Retina (tissue), 1 donor: ENCODE measurements around the gene TAMALIN.

Experiments used
- DNase-seq: peaks from one replicate; pipeline ENCODE4 v3.0.0-alpha.2; 2016

The TAMALIN gene

GRCh38 chr12:51985154-51985835 is 21.5 kb upstream of the TAMALIN start:
- DNase-seq, result no peak

- DNase-seq, result no peak
Measured at GRCh38 chr12:51986834-51987233, 19.9 kb upstream of the TAMALIN start.

- DNase-seq, result no peak
Measured at GRCh38 chr12:51992246-51992645, 14.5 kb upstream of the TAMALIN start.

GRCh38 chr12:51994539-51994820 is 12.3 kb upstream of the TAMALIN start:
- DNase-seq, result no peak

GRCh38 chr12:51994959-51995358 is 11.8 kb upstream of the TAMALIN start:
- DNase-seq, result no peak

GRCh38 chr12:51997136-51997535 is 9.6 kb upstream of the TAMALIN start:
- no peak for DNase-seq

GRCh38 chr12:52003016-52003550 is 3.7 kb upstream of the TAMALIN start:
- no peak for DNase-seq

- no peak for DNase-seq
Measured at GRCh38 chr12:52003591-52003990, 3.2 kb upstream of the TAMALIN start.

GRCh38 chr12:52004042-52004648 is 2.6 kb upstream of the TAMALIN start:
- DNase-seq, result peak; percentile 55

- DNase-seq, result no peak
Measured at GRCh38 chr12:52005218-52005902, 1.4 kb upstream of the TAMALIN start.

- DNase-seq, result peak; percentile 69
Measured at GRCh38 chr12:52005903-52006703, 643 bp upstream of the TAMALIN start.

GRCh38 chr12:52007158-52007921 is 594 bp downstream of the TAMALIN start:
- no peak for DNase-seq

- DNase-seq, result no peak
Measured at GRCh38 chr12:52007982-52008510, 1.3 kb downstream of the TAMALIN start.

- no peak for DNase-seq
Measured at GRCh38 chr12:52009081-52009751, 2.5 kb downstream of the TAMALIN start.

- peak; percentile 83 for DNase-seq
Measured at GRCh38 chr12:52010152-52010622, 3.4 kb downstream of the TAMALIN start.

GRCh38 chr12:52010692-52011601 is 4.2 kb downstream of the TAMALIN start:
- DNase-seq, result no peak

GRCh38 chr12:52011602-52012214 is 5.0 kb downstream of the TAMALIN start:
- DNase-seq, result no peak

GRCh38 chr12:52013626-52014310 is 7.0 kb downstream of the TAMALIN start:
- DNase-seq, result no peak
